Measurements from ENCODE around the gene SH3PXD2A. TPM values are rescaled to one million over a fixed set of nuclear protein-coding genes. Genes with fewer than 3 reads are reported as not detected.

The SH3PXD2A gene
- total RNA-seq, 1 donor = 29.0 TPM

DNA sequence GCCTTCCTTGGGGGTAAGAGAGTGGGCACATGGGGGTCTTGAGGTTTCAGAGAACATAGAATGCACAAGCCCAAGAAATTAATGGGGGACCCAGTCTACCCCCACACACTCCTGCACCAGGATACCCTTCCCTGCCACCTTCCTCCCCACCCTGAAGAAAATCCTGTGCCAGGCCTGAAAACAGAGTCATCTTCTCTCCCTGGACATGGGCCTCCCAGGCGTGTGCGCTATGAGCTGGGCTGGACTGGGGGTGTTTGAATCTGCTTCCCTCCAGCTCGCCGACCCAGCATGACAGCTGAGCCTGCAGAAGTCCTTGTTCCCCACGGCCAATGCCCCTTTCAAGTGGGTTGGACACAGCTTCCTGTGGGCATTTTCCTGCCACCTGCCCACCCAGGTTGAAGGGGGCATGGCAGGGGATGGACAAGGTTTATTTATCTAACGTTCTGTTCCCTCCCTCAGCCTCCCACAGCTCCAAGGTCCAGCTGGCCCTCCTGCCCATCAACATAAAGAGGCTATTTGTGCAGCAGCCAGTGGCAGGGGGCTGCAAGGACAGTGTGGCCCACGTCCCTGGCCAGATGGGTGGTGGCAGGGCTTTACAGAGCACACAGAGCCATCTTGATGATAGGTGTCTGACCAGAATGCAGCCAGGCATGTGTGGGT is 141.0 kb downstream of the SH3PXD2A start:
- Histone ChIP-seq H2AFZ (ENCODE audit: low read length) (no peak overlapping the region), H3K27ac (ENCODE audit: low read depth, low read length) (no peak overlapping the region), H3K9me3 (ENCODE audit: low read depth, low read length) (no peaks in the 10 kb centered on the region), H4K20me1 (ENCODE audit: insufficient read depth, low read length) (peaks cover under 1% of the 10 kb centered on the region), H3K4me3 (ENCODE audit: insufficient read depth, low read length) (no peak overlapping the region), H3K36me3 (ENCODE audit: insufficient read depth, low read length) (no peaks in the 10 kb centered on the region), H3K4me1 (ENCODE audit: insufficient read depth, low read length) (peaks cover 22% of the 10 kb centered on the region), H3K4me2 (ENCODE audit: insufficient read depth, low read length) (no peak overlapping the region), H3K27me3 (ENCODE audit: insufficient read depth, low read length) (no peaks in the 10 kb centered on the region), H3K79me2 (ENCODE audit: insufficient read depth, low read length) (no peaks in the 10 kb centered on the region)
- peak; percentile 31 for DNase-seq (ENCODE audit: insufficient read length, low spot score, missing footprints)
- no peak for TF ChIP-seq CTCF (IDR thresholded peaks at IDR 0.05; ENCODE audit: extremely low read depth, low read depth, low read length)

DNA sequence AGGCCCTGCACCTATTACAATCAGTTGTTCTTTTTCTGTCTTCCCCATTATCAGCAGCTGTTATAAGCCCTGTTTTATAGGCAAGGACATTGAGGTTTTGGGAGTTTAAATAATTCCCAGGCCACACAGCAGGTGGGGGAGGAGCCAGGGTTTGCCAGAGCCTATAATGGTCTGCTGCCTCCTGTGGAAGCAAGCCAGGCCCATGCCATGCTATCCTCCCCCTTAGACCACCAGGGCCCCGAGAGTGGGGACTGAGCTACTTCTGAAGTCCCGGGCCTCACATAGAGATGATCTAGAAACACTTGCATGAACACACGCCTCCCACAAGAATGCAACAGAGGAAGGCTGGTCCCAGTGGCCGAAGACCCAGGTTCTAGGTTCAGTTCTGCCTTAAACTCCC is 141.7 kb downstream of the SH3PXD2A start:
- Histone ChIP-seq H3K4me1 (ENCODE audit: insufficient read depth, low read length) (peaks cover 28% of the 10 kb centered on the region), H4K20me1 (ENCODE audit: insufficient read depth, low read length) (peaks cover 7% of the 10 kb centered on the region), H3K79me2 (ENCODE audit: insufficient read depth, low read length) (no peaks in the 10 kb centered on the region), H2AFZ (ENCODE audit: low read length) (no peak overlapping the region), H3K4me3 (ENCODE audit: insufficient read depth, low read length) (no peak overlapping the region), H3K36me3 (ENCODE audit: insufficient read depth, low read length) (no peaks in the 10 kb centered on the region), H3K4me2 (ENCODE audit: insufficient read depth, low read length) (no peak overlapping the region), H3K9me3 (ENCODE audit: low read depth, low read length) (no peaks in the 10 kb centered on the region), H3K27me3 (ENCODE audit: insufficient read depth, low read length) (no peaks in the 10 kb centered on the region), H3K27ac (ENCODE audit: low read depth, low read length) (no peak overlapping the region)
- DNase-seq (ENCODE audit: insufficient read length, low spot score, missing footprints) = peak; percentile 86
- no peak for TF ChIP-seq CTCF (IDR thresholded peaks at IDR 0.05; ENCODE audit: extremely low read depth, low read depth, low read length)

- Histone ChIP-seq H3K4me3 (ENCODE audit: insufficient read depth, low read length) (no peak overlapping the region), H3K36me3 (ENCODE audit: insufficient read depth, low read length) (no peaks in the 10 kb centered on the region), H4K20me1 (ENCODE audit: insufficient read depth, low read length) (peaks cover 13% of the 10 kb centered on the region), H3K27ac (ENCODE audit: low read depth, low read length) (no peak overlapping the region), H3K27me3 (ENCODE audit: insufficient read depth, low read length) (no peaks in the 10 kb centered on the region), H3K4me2 (ENCODE audit: insufficient read depth, low read length) (no peak overlapping the region), H3K79me2 (ENCODE audit: insufficient read depth, low read length) (no peaks in the 10 kb centered on the region), H3K9me3 (ENCODE audit: low read depth, low read length) (no peaks in the 10 kb centered on the region), H3K4me1 (ENCODE audit: insufficient read depth, low read length) (peaks cover 28% of the 10 kb centered on the region), H2AFZ (ENCODE audit: low read length) (no peak overlapping the region)
- peak; percentile 90 for DNase-seq (ENCODE audit: insufficient read length, low spot score, missing footprints)
- TF ChIP-seq CTCF (IDR thresholded peaks at IDR 0.05; ENCODE audit: extremely low read depth, low read depth, low read length) = peak; percentile 89
Observed at GRCh38 chr10:103712898-103713498, 142.4 kb downstream of the SH3PXD2A start.

DNA sequence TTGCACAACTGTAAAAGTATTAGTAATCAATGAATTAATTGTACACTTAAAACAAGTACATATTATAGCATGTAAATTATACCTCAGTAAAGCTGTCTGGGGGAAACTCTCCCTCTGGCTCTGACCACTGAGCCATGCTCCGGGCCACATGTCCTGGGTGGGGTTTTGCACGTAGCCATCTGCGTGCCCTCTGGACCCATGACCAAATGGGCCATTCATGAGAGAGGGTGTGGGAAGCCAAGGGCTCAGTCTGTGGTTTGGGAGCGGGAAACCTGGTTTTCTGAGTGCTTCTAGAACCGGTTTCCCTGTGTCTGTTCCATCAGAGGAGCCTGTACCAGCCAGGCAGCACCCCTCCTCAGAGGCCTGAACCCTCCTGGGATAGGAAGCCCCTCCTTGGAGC is 143.2 kb downstream of the SH3PXD2A start:
- Histone ChIP-seq H3K4me1 (ENCODE audit: insufficient read depth, low read length) (peaks cover 28% of the 10 kb centered on the region), H3K4me3 (ENCODE audit: insufficient read depth, low read length) (no peak overlapping the region), H2AFZ (ENCODE audit: low read length) (no peak overlapping the region), H3K4me2 (ENCODE audit: insufficient read depth, low read length) (no peak overlapping the region), H3K27me3 (ENCODE audit: insufficient read depth, low read length) (no peaks in the 10 kb centered on the region), H3K27ac (ENCODE audit: low read depth, low read length) (no peak overlapping the region), H4K20me1 (ENCODE audit: insufficient read depth, low read length) (peaks cover 14% of the 10 kb centered on the region), H3K36me3 (ENCODE audit: insufficient read depth, low read length) (no peaks in the 10 kb centered on the region), H3K79me2 (ENCODE audit: insufficient read depth, low read length) (no peaks in the 10 kb centered on the region), H3K9me3 (ENCODE audit: low read depth, low read length) (no peaks in the 10 kb centered on the region)
- TF ChIP-seq CTCF (IDR thresholded peaks at IDR 0.05; ENCODE audit: extremely low read depth, low read depth, low read length) = no peak
- no peak for DNase-seq (ENCODE audit: insufficient read length, low spot score, missing footprints)
